Activated CD8-positive, alpha-beta memory T cell treated with anti-CD3 and anti-CD28 coated beads for 36 hours (primary cell): ENCODE measurements around the gene THADA. TPM values are rescaled to one million over a fixed set of nuclear protein-coding genes. Genes with fewer than 3 reads are reported as not detected.

Experiments used
- CTCF ChIA-PET: fragments of 350-600 bp; sonication (Branson Sonifier 250); formaldehyde crosslinking; loops from one replicate; lab custom pipeline; 2021; ENCODE audit warnings: antibody characterized with exemption; lab: Charles Lee
- POLR2A ChIA-PET: fragments of 350-600 bp; sonication (Branson Sonifier 250); formaldehyde crosslinking; loops from one replicate; lab custom pipeline; 2021; ENCODE audit warnings: antibody characterized with exemption; lab: Charles Lee
- total RNA-seq, 2 experiments: library from RNA; stranded (reverse); gene quantifications; one replicate each; pipeline ENCODE4 v1.2.3, GENCODE V29; 2021

The THADA gene
- total RNA-seq, 2 experiments from 2014 or later = 52.7 to 54.2 TPM

DNA sequence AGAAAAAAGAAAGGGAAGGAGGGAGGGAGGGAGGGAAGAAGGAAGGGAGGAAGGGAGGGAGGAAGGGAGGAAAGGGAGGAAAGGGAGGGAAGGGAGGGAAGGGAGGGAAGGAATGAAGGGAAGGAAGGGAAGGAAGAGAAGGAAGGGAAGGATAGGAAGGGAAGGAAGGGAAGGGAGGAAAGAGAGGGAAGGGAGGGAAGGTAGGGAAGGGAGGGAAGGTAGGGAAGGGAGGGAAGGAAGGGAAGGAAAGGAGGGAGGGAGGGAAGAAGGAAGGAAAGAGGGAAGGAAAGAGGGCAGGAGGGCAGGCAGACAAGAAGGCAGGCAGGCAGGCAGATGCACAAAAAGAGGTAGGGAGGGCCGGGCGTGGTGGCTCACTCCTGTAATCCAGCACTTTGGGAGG lies 74.9 kb downstream of the THADA start:
- ChIA-PET CTCF (no interaction called here), POLR2A (no interaction called here)

DNA sequence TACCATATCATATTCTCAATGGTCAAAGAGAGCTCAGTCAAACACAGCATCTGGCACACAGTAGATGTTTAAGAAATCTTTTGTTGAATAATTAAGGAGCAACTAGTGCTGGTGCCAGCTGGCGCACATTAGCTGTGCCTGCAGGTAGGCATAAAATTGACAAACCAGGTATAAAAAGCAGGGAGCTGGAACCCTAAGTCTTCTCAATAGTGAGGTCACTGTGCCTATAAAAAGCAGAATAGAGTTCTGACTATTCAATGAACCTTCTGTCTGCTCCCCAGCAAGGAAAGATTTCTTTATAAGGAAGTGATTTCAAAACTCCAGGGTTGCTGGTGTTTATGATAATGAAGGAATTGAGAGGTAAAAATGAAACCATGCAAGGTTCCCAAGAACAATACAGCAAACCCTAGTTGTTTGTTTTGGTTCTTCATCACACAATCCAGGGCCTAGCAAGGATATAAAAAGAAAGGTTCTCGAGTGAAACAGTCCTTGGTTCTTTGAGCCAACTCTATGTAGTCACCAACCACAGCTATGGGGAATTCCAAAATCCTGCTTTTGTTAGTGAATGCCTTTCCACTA lies 76.1 kb downstream of the THADA start:
- ChIA-PET CTCF (interaction anchor here (0.6 to 1.0 kb wide), 2 partner anchors 13 to 61 kb away, joined by 3 read pairs; no protein-coding TSS in a partner anchor), POLR2A (no interaction called here)

DNA sequence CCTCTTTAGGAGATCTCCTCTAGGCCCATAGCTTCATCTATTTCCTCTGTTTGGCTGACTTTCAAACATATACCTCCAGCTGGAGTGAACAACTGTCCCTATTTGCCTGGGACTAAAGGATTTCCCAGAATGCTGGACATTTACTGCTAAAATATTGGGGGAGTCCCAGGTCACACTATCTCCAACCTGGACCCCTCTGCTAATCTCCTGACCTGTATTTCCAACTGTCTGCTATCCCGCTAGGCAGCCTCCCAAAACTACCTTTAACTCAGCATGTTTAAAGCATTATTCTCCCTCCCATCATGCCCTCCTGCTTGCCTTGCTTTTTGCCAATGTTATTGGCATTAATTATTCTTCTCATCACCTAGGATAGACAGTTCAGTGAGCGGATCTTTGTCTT lies 77.1 kb downstream of the THADA start:
- POLR2A ChIA-PET = no interaction called here
- CTCF ChIA-PET = no interaction called here

DNA sequence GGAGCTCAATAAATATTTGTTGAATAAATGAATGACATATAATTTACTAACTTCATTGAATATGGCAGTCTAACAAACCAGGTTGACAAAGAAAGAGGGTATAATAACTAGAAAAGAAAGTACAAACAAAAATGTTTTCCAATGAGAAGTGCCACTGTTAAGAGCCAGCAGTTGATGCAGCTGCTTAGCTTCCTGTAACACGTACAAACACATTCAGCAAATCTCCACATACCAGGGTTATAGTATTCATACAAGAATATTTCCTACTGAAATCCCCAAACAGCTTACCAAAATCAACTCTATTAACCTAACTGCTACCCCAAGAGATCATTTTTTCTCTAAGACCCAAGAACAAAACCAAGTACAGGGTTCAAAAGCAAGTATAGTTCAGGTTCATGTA lies 77.7 kb downstream of the THADA start:
- ChIA-PET POLR2A (no interaction called here), CTCF (no interaction called here)

DNA sequence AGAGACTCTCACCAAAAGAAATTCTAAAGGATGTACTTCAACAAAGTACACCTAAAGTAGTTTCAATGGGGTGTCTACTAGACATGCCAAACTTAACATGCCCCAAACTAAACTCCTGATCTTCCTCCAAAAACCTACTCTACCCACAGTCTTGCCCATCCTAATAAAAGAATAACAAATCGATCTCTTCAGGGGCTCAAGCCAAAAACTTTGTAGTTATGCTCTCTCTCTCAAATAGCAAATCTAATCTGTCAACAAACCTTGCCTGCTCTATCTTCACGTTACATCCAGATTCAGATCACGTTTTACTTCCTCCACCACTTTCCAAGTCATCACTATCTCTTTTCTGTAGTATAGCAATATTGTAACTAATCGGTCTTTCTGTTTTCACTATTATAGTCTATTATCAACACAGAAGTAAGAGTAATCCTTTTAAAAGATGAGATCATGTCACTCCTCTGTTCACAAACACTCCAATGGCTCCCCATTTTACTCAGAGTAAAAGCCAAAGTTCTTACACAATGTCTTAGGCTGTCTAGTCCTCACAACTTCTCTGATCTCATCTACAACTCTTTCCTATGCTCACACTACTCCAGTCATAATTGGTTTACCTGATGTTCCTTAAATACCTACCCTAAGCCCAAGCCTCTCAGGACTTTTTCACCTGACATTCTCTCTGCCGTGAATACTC lies 79.9 kb downstream of the THADA start:
- POLR2A ChIA-PET = no interaction called here
- CTCF ChIA-PET = no interaction called here

DNA sequence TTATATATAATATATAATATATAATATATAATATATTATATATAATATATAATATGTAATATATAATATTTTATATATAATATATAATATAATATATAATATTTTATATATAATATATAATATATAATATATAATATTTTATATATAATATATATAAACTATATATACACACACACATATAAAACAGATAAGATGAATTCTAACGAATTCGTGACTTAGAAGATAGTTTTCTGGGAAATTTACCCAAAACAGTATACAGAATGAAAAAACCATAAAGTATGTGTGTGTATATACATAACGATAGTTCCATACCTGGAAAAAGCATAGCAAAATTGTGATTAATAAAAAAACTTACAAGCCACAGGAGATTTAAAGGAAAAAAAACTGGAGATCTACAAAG lies 80.6 kb downstream of the THADA start:
- CTCF ChIA-PET = no interaction called here

DNA sequence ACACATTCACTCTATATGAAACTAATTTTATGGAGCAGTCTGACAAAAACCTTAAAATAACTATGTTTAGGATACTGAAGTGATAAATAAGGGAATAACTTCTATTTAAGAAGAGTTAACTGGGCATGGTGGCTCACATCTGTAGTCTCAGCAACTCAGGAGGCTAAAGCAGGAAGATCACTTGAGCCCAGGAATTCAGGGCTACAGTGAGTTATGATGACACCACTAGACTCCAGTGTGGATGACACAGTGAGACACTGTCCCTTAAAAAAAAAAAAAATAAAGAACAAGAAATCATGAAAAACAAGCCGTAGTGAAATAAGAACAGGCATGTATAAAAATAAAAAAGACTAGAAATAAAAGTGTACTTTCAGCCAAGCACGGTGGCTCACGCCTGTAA lies 82.0 kb downstream of the THADA start:
- CTCF ChIA-PET = no interaction called here
- POLR2A ChIA-PET = no interaction called here

More for the DNA sequence above, 80.6 kb downstream of the THADA start:
- POLR2A ChIA-PET = no interaction called here

DNA sequence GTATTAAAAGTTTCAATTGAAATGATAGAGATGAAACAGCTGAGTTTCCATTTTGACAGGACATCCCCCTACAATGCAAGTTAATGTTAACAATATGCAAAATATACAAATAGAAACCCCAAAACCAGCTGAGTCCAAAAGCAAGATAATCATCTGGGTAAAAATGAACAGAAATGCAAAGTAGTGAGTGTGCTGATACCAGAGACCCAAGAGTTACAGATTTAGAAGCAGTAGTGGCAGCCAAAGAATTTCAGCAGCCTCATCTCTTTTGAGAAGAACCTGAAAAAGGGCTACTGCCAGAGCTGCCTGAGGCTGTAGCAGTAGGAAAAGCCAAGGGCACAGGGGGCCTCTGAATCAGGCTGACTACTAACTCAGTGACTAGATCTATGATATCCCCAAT lies 82.6 kb downstream of the THADA start:
- POLR2A ChIA-PET = no interaction called here
- CTCF ChIA-PET = no interaction called here

DNA sequence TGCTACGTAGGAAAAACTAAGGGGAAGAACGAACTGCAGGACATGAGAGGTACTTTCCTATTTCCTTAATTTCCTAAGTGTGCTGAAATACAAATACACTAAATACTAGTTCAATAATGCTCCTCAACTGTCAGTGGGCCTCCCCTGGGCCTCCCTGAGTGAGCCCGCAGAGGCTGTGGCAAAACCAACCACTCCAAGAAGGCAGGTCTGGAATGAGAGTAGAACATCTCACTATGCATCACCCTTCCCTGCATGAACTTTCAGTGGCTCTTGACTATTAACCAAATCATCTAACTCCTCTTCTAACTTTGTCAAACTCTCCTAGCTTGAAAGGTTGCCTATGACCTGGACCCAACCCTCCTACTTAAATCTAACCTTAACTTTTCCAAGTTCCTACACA lies 84.6 kb downstream of the THADA start:
- ChIA-PET POLR2A (interaction anchor here (0.6 to 0.7 kb wide), 2 partner anchors 31 to 263 kb away, joined by 4 to 9 read pairs; no protein-coding TSS in a partner anchor), CTCF (interaction anchor here (1.0 kb wide), 1 partner anchor 683 kb away, joined by 3 read pairs; no protein-coding TSS in a partner anchor)

DNA sequence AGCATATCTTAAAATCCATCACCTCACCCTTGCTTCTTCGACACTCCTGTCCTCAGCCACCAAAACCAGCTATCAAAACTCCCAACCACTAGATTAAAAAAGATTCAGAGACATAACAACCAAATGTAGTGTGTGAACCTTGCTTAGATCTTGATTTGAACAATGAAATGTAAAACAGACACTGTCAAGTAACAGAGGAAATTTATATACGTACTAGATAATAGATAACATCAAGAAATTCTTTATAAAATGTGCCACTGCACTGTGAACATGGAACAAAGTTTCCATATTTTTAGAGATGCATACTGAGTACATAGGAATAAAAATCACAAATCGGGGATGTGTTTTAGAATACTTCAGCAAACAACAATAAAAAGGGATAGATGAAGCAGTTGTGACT lies 86.0 kb downstream of the THADA start:
- ChIA-PET POLR2A (interaction anchor here (0.5 kb wide), 1 partner anchor 12 kb away, joined by 3 read pairs; no protein-coding TSS in a partner anchor), CTCF (interaction anchor here (1.2 kb wide), 1 partner anchor 31 kb away, joined by 6 read pairs; no protein-coding TSS in a partner anchor)

DNA sequence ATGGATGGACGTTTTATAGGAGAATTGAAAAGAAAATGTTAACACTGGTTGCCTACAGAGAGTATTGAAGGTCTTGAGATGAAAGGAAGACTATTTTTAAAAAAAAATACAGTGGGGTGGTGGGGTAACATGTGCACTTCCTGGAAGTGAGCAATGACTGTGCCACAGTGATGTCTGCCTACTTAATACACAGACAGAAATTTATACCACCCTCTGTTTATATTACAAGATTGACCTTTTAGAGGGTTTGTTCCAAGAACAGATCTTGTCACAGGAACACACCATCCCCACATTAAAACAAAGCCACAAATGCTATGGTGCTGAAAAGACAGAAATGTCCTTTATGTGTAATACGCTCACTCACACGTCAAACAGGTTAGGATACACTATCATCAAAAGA lies 87.6 kb downstream of the THADA start:
- POLR2A ChIA-PET = no interaction called here
- CTCF ChIA-PET = no interaction called here

DNA sequence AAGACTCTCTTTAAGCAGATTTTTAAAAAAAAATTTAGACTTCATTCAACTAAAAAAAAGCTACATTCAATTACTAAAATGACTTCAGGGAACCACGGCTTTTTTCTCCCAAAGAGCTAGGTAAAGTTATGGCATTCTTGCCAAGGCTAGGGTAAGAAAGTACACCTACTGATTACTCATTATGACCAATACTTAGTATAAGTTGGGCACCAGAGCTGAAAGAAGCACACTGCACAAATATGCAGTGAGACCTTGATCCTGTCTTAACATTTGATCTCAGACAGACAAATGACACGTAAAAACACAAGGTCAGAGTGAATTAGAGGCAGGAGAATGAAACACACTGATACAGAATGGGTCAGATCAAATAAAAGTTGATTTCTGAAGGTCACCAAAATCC lies 88.7 kb downstream of the THADA start:
- ChIA-PET POLR2A (no interaction called here), CTCF (no interaction called here)

DNA sequence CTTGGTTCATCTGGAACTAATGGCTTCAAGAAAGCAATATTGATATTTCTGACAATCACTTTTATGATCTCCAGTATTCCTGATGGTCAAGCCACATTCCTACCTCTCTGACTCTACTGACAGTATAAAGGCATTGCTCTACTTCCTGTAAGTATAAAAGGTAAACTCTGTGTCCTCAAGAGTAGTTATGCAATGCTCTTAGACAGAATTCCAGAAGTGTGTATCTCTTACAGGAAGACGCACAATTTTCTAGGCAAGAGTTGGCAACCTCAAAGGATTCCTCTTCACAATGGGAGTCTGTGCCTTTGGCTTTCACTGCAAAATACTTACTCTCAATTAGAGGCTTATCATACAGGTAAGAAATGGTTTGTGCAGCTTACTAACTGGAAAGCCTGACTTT lies 100.1 kb downstream of the THADA start:
- ChIA-PET POLR2A (no interaction called here), CTCF (no interaction called here)

DNA sequence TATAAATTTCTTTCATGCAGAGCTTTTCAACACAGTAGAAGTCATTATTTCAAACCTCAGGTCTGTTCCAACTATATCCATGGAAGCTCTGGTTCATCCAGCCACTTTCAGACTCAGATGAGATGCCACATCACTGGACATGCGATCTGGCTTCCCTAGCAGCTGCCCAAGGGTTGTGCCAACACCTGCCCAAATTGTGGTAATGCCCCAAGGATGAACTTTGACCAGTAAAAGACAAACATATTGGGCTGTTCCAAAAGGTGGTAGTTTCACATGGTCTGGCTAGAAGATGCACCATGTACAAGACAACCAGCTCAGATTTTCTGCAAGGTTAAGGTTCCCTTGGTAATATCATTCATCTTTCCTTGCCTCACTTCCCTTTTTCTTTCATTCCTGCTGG lies 101.9 kb downstream of the THADA start:
- ChIA-PET POLR2A (no interaction called here), CTCF (interaction anchor here (2.2 kb wide), 1 partner anchor 48 kb away, joined by 5 read pairs; no protein-coding TSS in a partner anchor)

DNA sequence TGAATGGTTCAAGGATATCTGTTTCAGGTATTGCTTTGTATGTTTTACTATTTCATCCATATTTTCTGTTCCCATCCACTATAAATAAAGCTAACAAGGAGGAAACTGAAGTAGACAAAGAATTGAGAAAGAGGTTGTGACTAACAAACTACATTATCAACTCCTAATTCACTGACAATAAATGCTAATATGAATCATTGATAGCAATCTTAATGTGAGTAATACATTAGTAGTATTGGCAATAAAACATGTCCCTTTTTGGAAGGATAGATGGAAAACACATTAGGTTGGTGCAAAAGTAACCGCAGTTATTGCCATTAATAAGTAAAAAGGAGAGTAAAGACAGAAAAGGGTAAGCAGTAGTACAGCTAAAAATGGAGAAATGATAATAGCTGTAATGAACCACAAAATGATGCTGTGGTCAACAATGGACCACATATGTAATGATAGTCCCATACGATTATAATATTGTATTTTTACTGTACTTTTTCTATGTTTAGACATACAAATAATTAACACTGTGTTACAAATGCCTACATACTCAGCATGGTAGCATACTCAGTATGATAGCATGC lies 104.7 kb downstream of the THADA start:
- ChIA-PET CTCF (no interaction called here), POLR2A (no interaction called here)

DNA sequence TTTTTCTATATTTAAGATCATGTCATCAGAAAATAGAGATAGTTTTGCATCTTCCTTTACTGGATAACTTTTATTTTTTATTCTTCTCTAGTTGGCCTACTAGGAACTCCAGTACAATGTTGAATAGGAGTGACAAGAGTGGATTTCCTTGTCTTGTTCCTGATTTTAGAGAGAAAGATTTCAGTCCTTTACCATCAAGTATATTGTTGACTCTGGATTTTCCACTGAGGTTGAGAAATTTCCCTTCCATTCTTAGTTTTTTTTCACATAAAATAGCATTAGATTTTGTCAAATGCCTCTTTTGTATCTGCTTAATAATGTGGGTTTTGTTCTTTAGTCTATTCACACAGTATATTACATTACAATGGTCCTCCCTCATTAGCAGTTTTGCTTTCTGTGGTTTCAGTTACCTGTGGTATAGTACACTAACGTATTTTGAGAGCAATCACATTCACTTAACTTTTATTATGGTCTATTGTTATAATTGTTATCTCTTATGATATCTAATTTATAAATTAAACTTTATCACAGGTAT lies 105.5 kb downstream of the THADA start:
- ChIA-PET CTCF (no interaction called here), POLR2A (no interaction called here)

DNA sequence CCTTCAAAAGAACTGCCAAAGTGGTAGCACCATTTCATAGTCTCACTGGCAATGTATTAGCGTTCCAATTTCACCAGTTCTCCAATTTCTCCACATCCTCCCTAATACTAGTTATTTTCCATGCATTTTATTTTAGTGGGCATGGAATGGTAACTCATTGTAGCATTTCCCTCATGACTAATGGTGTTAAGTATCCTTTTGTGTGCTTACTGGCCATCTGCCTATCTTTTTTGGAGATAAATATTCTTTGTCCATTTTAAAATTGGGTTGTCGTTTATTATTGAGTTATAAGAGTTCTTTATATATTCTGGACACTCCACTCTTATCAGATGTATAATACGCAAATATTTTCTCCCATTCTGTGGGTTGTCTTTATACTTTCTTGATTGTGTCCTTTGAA lies 107.1 kb downstream of the THADA start:
- ChIA-PET POLR2A (no interaction called here), CTCF (no interaction called here)

DNA sequence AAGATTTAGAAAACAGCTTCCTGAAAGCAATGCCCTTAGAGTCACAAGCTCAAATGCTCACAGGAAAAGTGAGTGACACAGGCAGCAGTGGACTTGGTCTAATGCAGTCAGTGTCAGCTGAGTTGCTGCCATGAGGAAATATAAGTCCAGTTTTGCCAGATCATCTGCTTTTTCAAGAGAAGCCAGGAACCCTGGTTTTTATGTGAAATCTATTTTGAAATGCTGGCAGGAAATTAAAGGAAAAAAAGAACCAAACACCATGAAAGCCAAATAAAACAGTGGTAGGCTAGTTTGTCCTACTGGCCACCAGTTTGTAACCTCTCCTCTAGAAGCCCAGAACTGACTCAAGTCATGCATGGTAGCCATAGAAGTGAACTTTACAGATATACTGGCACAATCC lies 109.2 kb downstream of the THADA start:
- POLR2A ChIA-PET = no interaction called here

DNA sequence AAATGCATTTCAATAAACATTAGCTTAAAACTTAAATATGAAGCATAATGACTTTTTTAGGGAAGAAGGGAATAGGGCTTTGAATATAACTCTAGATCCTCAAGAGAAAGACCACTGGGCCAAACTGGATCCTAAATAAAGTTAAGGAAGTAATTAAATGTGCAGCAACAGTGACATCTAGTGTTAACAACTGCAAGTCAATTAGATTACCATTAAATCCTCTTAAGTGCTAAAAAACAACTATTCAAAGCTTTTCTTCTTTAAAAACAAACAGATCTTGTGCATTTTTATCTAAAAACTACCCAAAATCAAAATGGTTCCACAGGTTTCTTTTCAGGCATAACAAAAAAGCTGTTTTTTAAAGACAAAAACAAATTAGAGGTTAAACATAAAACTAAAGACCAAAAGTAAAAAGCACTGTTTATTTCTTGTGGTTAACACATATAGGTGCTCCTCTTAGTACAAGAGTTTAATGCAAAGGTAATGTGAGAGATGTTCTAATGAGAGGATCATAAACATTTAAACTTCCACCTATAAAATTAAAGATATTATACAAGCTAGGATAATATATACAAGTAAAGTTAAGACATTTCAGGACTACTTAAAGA lies 111.4 kb downstream of the THADA start:
- POLR2A ChIA-PET = no interaction called here
- CTCF ChIA-PET = interaction anchor here (0.7 to 1.5 kb wide), 9 partner anchors 50 to 656 kb away, joined by 3 to 8 read pairs (median 3); no protein-coding TSS in a partner anchor

More for the DNA sequence above, 109.2 kb downstream of the THADA start:
- CTCF ChIA-PET = no interaction called here

DNA sequence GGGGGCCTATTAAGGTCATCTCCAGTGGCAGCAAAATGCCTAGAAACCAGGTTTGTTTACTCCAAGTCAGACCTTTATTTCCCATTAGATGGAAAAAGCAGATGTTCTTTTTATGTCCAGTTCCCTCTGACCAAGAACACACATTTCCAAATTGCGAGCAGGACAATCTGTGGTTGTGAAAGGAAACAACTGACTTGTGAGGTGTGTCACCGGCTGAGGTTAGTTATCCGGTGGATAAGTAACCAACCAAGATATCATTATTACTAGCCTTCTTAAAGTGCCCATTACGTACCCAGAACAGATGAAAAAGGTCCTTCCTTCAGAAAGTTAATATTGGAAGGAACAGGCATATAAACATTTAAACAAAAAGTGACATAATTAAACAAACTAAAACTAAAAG lies 112.9 kb downstream of the THADA start:
- CTCF ChIA-PET = no interaction called here
- POLR2A ChIA-PET = no interaction called here
